ENCODE data around the gene STIM1.

DNA sequence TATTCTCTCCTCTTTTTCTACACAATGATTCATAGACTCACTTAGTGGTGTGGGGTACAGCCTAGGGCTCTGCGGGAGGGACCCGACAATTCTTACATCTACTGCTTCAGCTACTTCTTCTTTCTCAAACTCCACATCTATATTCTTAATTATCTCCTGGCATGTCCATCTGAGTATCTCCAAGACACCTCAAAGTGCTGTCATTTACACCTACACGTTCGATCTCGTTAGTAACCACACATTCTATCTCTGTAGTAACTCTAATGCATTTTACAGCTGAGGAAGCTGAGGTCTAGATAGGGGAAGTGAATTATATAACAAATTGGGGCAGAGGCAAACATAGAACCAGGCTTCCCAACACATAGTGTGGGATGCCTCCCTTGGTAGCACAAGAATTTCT, 211.4 kb downstream of the STIM1 start:
- TF ChIP-seq, protein P1, sequence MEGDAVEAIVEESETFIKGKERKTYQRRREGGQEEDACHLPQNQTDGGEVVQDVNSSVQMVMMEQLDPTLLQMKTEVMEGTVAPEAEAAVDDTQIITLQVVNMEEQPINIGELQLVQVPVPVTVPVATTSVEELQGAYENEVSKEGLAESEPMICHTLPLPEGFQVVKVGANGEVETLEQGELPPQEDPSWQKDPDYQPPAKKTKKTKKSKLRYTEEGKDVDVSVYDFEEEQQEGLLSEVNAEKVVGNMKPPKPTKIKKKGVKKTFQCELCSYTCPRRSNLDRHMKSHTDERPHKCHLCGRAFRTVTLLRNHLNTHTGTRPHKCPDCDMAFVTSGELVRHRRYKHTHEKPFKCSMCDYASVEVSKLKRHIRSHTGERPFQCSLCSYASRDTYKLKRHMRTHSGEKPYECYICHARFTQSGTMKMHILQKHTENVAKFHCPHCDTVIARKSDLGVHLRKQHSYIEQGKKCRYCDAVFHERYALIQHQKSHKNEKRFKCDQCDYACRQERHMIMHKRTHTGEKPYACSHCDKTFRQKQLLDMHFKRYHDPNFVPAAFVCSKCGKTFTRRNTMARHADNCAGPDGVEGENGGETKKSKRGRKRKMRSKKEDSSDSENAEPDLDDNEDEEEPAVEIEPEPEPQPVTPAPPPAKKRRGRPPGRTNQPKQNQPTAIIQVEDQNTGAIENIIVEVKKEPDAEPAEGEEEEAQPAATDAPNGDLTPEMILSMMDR (IDR thresholded peaks at IDR 0.05), result no peak
- no peak for TF ChIP-seq POLR2A (IDR thresholded peaks at IDR 0.05)
- no peak for TF ChIP-seq POLR2AphosphoS5 (IDR thresholded peaks at IDR 0.05)
- no peak for TF ChIP-seq EP300 (IDR thresholded peaks at IDR 0.05)

Data from sigmoid colon (tissue), 4 donors.